ENCODE results near the gene UNC5CL.

DNA sequence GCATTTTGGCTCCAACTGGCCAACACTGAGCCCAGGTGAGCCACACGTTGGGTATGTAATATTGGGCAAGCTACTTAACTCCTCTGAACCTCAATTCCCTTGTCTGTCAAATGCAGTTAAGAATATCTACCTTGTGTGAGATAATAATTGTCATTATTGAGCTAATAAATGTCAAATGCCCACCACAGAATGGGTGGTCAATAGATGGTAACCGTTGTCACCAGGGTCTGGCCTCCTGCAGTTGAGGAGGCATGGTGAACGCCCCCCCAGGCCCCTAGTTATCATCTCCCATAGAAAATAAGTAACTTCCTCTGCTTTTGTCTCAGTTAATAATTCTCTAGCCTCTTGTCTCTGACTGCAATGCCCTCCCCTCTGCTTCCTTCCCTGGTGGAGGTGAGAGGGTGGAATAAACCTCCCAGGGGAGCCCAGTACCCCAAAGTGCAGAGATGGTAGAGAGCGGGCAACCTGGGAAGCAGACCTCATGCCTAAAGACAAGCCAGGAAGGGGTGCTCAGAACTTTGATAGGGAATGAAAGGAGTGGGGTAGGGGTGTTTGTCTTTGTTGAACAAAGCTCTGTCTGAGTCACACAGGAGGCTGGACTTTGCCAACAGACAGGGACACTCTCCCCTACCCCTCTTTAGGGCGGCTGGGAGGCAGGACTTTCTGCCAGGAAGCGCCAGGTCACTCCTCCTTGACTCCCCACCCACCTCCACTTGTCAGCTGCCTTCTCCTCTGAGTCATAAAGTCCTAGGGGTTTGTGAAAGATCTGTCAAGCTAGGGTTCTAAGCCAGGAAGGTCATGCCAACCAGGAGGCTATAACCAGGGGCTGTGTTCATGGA is 1.3 kb upstream of the UNC5CL start:
- TF ChIP-seq, protein P1, sequence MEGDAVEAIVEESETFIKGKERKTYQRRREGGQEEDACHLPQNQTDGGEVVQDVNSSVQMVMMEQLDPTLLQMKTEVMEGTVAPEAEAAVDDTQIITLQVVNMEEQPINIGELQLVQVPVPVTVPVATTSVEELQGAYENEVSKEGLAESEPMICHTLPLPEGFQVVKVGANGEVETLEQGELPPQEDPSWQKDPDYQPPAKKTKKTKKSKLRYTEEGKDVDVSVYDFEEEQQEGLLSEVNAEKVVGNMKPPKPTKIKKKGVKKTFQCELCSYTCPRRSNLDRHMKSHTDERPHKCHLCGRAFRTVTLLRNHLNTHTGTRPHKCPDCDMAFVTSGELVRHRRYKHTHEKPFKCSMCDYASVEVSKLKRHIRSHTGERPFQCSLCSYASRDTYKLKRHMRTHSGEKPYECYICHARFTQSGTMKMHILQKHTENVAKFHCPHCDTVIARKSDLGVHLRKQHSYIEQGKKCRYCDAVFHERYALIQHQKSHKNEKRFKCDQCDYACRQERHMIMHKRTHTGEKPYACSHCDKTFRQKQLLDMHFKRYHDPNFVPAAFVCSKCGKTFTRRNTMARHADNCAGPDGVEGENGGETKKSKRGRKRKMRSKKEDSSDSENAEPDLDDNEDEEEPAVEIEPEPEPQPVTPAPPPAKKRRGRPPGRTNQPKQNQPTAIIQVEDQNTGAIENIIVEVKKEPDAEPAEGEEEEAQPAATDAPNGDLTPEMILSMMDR (conservative IDR thresholded peaks at IDR 0.05; ENCODE audit: low read length) = no peak
- no peak for TF ChIP-seq EZH2phosphoT487 (IDR thresholded peaks at IDR 0.05; ENCODE audit: borderline replicate concordance, low read depth, low read length)

Measured in OCI-LY7 (cell line).